ENCODE measurements around the gene HECTD1.
A peak's percentile ranks its signal among the peaks of the same experiment; 100 is the strongest.
"Not testable (repeated sequence)": the region's sequence is repeated elsewhere in the genome, so short reads cannot be mapped to it uniquely, and the experiment has no call there.

Gene HECTD1

GRCh38 chr14:31182016-31182415 is 25.6 kb downstream of the HECTD1 start:
- H3K9me3 ChIP-seq (ENCODE audit: control insufficient read depth in 5 of 5, low read length in 5 of 5); H3K4me1 ChIP-seq (ENCODE audit: control insufficient read depth in 5 of 5, insufficient read depth in 5 of 5, low read length in 5 of 5); H3K27ac ChIP-seq (ENCODE audit: low read depth, low read length); H3K27me3 ChIP-seq (ENCODE audit: control insufficient read depth in 5 of 5, insufficient read depth in 4 of 5, low read length in 5 of 5); H3K9ac ChIP-seq (ENCODE audit: low read length in 5 of 5); H3K4me3 ChIP-seq (ENCODE audit: low read depth in 1 of 5, low read length in 5 of 5): not testable (repeated sequence)
- peaks cover 8 to 22% (median 17%) of the 10 kb centered on the region in 5 donors for H3K36me3 ChIP-seq (ENCODE audit: control insufficient read depth in 5 of 5, insufficient read depth in 5 of 5, low read length in 5 of 5)

DNA sequence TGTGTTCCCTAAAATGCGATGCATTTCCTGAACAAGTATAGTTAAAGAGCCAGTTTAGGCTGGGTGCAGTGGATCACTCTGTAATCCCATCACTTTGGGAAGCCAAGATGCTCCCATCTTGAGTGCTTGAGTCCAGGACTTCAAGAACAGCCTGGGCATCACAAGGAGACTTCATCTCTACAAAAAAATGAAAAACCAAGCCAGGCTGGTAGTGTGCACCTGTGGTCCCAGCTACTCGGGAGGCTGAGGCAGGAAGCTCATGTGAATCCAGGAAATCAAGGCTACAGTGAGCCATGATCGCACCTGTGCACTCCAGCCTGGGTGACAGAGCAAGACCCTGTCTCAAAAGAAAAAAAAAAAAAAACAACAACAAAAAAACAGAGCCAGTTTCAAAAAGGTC is 26.3 kb downstream of the HECTD1 start:
- Histone ChIP-seq H3K9me3 (ENCODE audit: control insufficient read depth in 5 of 5, low read length in 5 of 5) (no peaks in the 10 kb centered on the region), H3K4me1 (ENCODE audit: control insufficient read depth in 5 of 5, insufficient read depth in 5 of 5, low read length in 5 of 5) (no peaks in the 10 kb centered on the region), H3K9ac (ENCODE audit: low read length in 5 of 5) (no peak overlapping the region), H3K4me3 (ENCODE audit: low read depth in 1 of 5, low read length in 5 of 5) (no peak overlapping the region), H3K36me3 (ENCODE audit: control insufficient read depth in 5 of 5, insufficient read depth in 5 of 5, low read length in 5 of 5) (peaks cover 10 to 25% (median 17%) of the 10 kb centered on the region in 5 donors), H3K27ac (ENCODE audit: low read depth, low read length) (no peak overlapping the region), H3K27me3 (ENCODE audit: control insufficient read depth in 5 of 5, insufficient read depth in 4 of 5, low read length in 5 of 5) (no peaks in the 10 kb centered on the region)

DNA sequence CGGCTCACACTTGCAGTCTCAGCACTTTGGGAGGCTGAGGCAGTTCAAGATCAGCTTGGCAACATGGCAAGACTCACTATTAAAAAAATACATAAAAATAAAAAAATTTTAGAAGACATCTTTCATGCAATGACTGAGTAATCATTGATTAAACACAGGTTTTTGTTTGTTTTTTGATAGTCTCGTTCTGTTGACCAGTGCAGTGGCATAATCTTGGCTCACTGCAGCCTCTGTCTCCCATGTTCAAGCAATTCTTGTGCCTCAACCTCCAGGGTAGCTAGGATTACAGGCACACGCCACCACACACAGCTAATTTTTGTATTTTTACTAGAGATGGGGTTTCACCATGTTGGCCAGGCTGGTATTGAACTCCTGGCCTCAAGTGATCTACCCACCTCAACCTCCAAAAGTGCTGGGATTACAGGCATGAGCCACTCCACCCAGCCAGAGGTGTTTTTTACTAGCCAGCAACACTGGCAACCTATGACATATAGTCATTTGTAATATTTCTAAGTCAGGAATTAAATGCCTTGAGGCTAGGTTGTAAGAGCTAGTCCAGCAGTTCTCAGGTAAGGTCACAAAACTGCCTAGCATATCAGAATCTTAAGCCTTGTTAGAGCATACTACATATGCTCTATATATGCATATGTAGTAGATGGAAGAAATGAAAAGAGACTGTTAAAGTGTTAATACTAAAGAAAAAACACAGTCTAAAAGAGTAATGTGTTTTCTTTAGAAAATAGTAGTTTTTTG is 27.1 kb downstream of the HECTD1 start:
- Histone ChIP-seq H3K4me3 (ENCODE audit: low read depth in 1 of 5, low read length in 5 of 5) (no peak overlapping the region), H3K27me3 (ENCODE audit: control insufficient read depth in 5 of 5, insufficient read depth in 4 of 5, low read length in 5 of 5) (no peaks in the 10 kb centered on the region), H3K9ac (ENCODE audit: low read length in 5 of 5) (no peak overlapping the region), H3K27ac (ENCODE audit: low read depth, low read length) (no peak overlapping the region), H3K36me3 (ENCODE audit: control insufficient read depth in 5 of 5, insufficient read depth in 5 of 5, low read length in 5 of 5) (peaks cover 14 to 29% (median 17%) of the 10 kb centered on the region in 5 donors), H3K9me3 (ENCODE audit: control insufficient read depth in 5 of 5, low read length in 5 of 5) (no peaks in the 10 kb centered on the region), H3K4me1 (ENCODE audit: control insufficient read depth in 5 of 5, insufficient read depth in 5 of 5, low read length in 5 of 5) (no peaks in the 10 kb centered on the region)

DNA sequence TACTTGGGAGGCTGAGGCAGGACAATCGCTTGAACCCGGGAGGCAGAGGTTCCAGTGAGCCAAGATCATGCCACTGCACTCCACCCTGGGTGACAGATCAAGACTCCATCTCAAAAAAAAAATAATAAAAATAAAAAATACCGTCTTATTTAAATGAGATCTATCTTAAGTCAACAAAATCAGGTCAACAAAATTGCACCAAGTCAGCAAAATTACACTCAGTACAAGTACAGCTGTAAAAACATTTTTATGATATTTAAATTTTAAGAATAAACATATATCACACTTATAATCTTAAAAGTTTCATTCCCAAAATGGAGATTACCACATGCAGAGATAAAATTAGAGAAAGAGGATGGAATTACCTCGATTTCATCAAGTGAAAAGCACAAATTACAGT is 33.2 kb downstream of the HECTD1 start:
- no peaks in the 10 kb centered on the region for H3K27me3 ChIP-seq (ENCODE audit: control insufficient read depth in 5 of 5, insufficient read depth in 4 of 5, low read length in 5 of 5)
- H3K9ac ChIP-seq (ENCODE audit: low read length in 5 of 5) = no peak overlapping the region
- H3K36me3 ChIP-seq (ENCODE audit: control insufficient read depth in 5 of 5, insufficient read depth in 5 of 5, low read length in 5 of 5) = peaks cover 46 to 76% (median 46%) of the 10 kb centered on the region in 5 donors
- H3K4me3 ChIP-seq (ENCODE audit: low read depth in 1 of 5, low read length in 5 of 5) = no peak overlapping the region
- no peaks in the 10 kb centered on the region for H3K4me1 ChIP-seq (ENCODE audit: control insufficient read depth in 5 of 5, insufficient read depth in 5 of 5, low read length in 5 of 5)
- H3K27ac ChIP-seq (ENCODE audit: low read depth, low read length) = no peak overlapping the region
- H3K9me3 ChIP-seq (ENCODE audit: control insufficient read depth in 5 of 5, low read length in 5 of 5) = no peaks in the 10 kb centered on the region

GRCh38 chr14:31173120-31173837 is 34.3 kb downstream of the HECTD1 start:
- Histone ChIP-seq H3K27me3 (ENCODE audit: control insufficient read depth in 5 of 5, insufficient read depth in 4 of 5, low read length in 5 of 5) (no peaks in the 10 kb centered on the region), H3K9me3 (ENCODE audit: control insufficient read depth in 5 of 5, low read length in 5 of 5) (no peaks in the 10 kb centered on the region), H3K4me1 (ENCODE audit: control insufficient read depth in 5 of 5, insufficient read depth in 5 of 5, low read length in 5 of 5) (no peaks in the 10 kb centered on the region), H3K9ac (ENCODE audit: low read length in 5 of 5) (no peak overlapping the region), H3K27ac (ENCODE audit: low read depth, low read length) (no peak overlapping the region), H3K36me3 (ENCODE audit: control insufficient read depth in 5 of 5, insufficient read depth in 5 of 5, low read length in 5 of 5) (peaks cover 49 to 79% (median 56%) of the 10 kb centered on the region in 5 donors), H3K4me3 (ENCODE audit: low read depth in 1 of 5, low read length in 5 of 5) (no peak overlapping the region)

DNA sequence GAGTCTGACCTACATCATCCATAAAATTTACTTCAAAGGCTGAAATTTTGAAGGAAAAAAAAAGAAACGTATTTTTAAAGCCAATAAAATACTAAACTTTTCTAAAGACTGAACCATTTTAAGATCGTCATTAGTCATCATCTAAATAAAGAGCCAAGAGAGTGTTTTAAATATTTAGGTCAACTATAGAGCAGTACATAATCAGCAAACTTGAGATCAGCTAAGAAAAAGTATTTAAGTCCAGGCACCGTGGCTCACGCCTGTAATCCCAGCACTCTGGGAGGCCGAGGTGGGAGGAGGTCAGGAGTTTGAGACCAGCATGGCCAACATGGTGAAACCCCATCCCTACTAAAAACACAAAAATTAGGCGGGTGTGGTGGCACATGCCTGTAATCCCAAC is 35.5 kb downstream of the HECTD1 start:
- Histone ChIP-seq H3K9ac (ENCODE audit: low read length in 5 of 5) (no peak overlapping the region), H3K9me3 (ENCODE audit: control insufficient read depth in 5 of 5, low read length in 5 of 5) (no peaks in the 10 kb centered on the region), H3K36me3 (ENCODE audit: control insufficient read depth in 5 of 5, insufficient read depth in 5 of 5, low read length in 5 of 5) (peaks cover 47 to 81% (median 60%) of the 10 kb centered on the region in 5 donors), H3K27ac (ENCODE audit: low read depth, low read length) (no peak overlapping the region), H3K27me3 (ENCODE audit: control insufficient read depth in 5 of 5, insufficient read depth in 4 of 5, low read length in 5 of 5) (no peaks in the 10 kb centered on the region), H3K4me1 (ENCODE audit: control insufficient read depth in 5 of 5, insufficient read depth in 5 of 5, low read length in 5 of 5) (no peaks in the 10 kb centered on the region), H3K4me3 (ENCODE audit: low read depth in 1 of 5, low read length in 5 of 5) (no peak overlapping the region)

GRCh38 chr14:31170411-31170810 is 37.2 kb downstream of the HECTD1 start:
- no peak overlapping the region for H3K9ac ChIP-seq (ENCODE audit: low read length in 5 of 5)
- no peak overlapping the region for H3K4me3 ChIP-seq (ENCODE audit: low read depth in 1 of 5, low read length in 5 of 5)

GRCh38 chr14:31169877-31170276 is 37.7 kb downstream of the HECTD1 start:
- Histone ChIP-seq H3K9me3 (ENCODE audit: control insufficient read depth in 5 of 5, low read length in 5 of 5) (no peaks in the 10 kb centered on the region), H3K4me1 (ENCODE audit: control insufficient read depth in 5 of 5, insufficient read depth in 5 of 5, low read length in 5 of 5) (peaks cover 0 to 15% (median 12%) of the 10 kb centered on the region in 5 donors), H3K4me3 (ENCODE audit: low read depth in 1 of 5, low read length in 5 of 5) (no peak overlapping the region), H3K27me3 (ENCODE audit: control insufficient read depth in 5 of 5, insufficient read depth in 4 of 5, low read length in 5 of 5) (no peaks in the 10 kb centered on the region), H3K27ac (ENCODE audit: low read depth, low read length) (no peak overlapping the region), H3K36me3 (ENCODE audit: control insufficient read depth in 5 of 5, insufficient read depth in 5 of 5, low read length in 5 of 5) (peaks cover 45 to 90% (median 60%) of the 10 kb centered on the region in 5 donors), H3K9ac (ENCODE audit: low read length in 5 of 5) (no peak overlapping the region)

More at GRCh38 chr14:31170411-31170810, 37.2 kb downstream of the HECTD1 start:
- Histone ChIP-seq H3K27me3 (ENCODE audit: control insufficient read depth in 5 of 5, insufficient read depth in 4 of 5, low read length in 5 of 5) (no peaks in the 10 kb centered on the region), H3K27ac (ENCODE audit: low read depth, low read length) (no peak overlapping the region), H3K9me3 (ENCODE audit: control insufficient read depth in 5 of 5, low read length in 5 of 5) (no peaks in the 10 kb centered on the region), H3K4me1 (ENCODE audit: control insufficient read depth in 5 of 5, insufficient read depth in 5 of 5, low read length in 5 of 5) (peaks cover 0 to 10% (median 7%) of the 10 kb centered on the region in 5 donors), H3K36me3 (ENCODE audit: control insufficient read depth in 5 of 5, insufficient read depth in 5 of 5, low read length in 5 of 5) (peaks cover 47 to 92% (median 65%) of the 10 kb centered on the region in 5 donors)

DNA sequence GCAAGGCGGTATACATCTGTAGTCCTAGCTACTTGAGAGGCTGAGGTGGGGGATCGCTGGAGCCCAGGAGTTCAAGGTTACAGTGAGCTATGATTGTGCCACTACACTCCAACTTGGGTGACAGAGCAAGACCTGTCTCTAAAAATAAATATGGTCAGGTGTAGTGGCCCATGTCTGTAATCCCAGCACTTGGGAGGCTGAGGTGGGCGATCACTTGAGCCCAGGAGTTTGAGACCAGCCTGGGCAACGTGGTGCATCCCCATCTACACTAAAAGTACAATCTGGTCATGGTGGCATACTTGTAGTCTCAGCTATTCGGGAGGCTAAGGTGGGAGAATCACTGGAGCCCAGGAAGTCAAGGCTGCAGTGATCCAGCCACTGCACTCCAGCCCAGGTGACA is 40.6 kb downstream of the HECTD1 start:
- Histone ChIP-seq H3K9ac (ENCODE audit: low read length in 5 of 5) (no peak overlapping the region), H3K9me3 (ENCODE audit: control insufficient read depth in 5 of 5, low read length in 5 of 5) (no peaks in the 10 kb centered on the region), H3K27ac (ENCODE audit: low read depth, low read length) (no peak overlapping the region), H3K27me3 (ENCODE audit: control insufficient read depth in 5 of 5, insufficient read depth in 4 of 5, low read length in 5 of 5) (no peaks in the 10 kb centered on the region), H3K36me3 (ENCODE audit: control insufficient read depth in 5 of 5, insufficient read depth in 5 of 5, low read length in 5 of 5) (peaks cover 34 to 86% (median 55%) of the 10 kb centered on the region in 5 donors), H3K4me1 (ENCODE audit: control insufficient read depth in 5 of 5, insufficient read depth in 5 of 5, low read length in 5 of 5) (peaks cover 0 to 26% (median 17%) of the 10 kb centered on the region in 5 donors), H3K4me3 (ENCODE audit: low read depth in 1 of 5, low read length in 5 of 5) (no peak overlapping the region)

GRCh38 chr14:31166271-31166561 is 41.4 kb downstream of the HECTD1 start:
- H3K9me3 ChIP-seq (ENCODE audit: control insufficient read depth in 5 of 5, low read length in 5 of 5) = no peaks in the 10 kb centered on the region

More at GRCh38 chr14:31166271-31166561, 41.4 kb downstream of the HECTD1 start:
- Histone ChIP-seq H3K27ac (ENCODE audit: low read depth, low read length) (peak overlapping the region; percentile 97), H3K4me3 (ENCODE audit: low read depth in 1 of 5, low read length in 5 of 5) (no peak overlapping the region), H3K4me1 (ENCODE audit: control insufficient read depth in 5 of 5, insufficient read depth in 5 of 5, low read length in 5 of 5) (peaks cover 0 to 26% (median 17%) of the 10 kb centered on the region in 5 donors), H3K9ac (ENCODE audit: low read length in 5 of 5) (peak overlapping the region in 1 of 5 donors; percentile 1), H3K27me3 (ENCODE audit: control insufficient read depth in 5 of 5, insufficient read depth in 4 of 5, low read length in 5 of 5) (no peaks in the 10 kb centered on the region), H3K36me3 (ENCODE audit: control insufficient read depth in 5 of 5, insufficient read depth in 5 of 5, low read length in 5 of 5) (peaks cover 28 to 87% (median 56%) of the 10 kb centered on the region in 5 donors)

All from subcutaneous abdominal adipose tissue (tissue), 5 donors.